A549 treated with ZK216348 at 1 μM for 4 hours (cell line): ENCODE measurements around the gene SPEF2. TPM values are rescaled to one million over a fixed set of nuclear protein-coding genes. Genes with fewer than 3 reads are reported as not detected.

ENCODE experiments used
- total RNA-seq: library from RNA; stranded (reverse); fragments of 200-300 nt; extraction: Qiagen RNA extraction; gene quantifications from 5 replicates; pipeline ENCODE4 v1.2.3, GENCODE V29; 2022; ENCODE audit warnings: low read depth

SPEF2 gene
- 1.2 to 2.2 TPM (median 2.1 TPM) in 5 replicates for total RNA-seq

GRCh38 chr5:35617435-35618303, at the start of gene SPEF2:
SPEF2 (plus strand) TSS chr5:35617863; CDS start chr5:35617998, 135 bp downstream.

GRCh38 chr5:35856765-35857351, 239.2 kb downstream of the SPEF2 start, which contains the start of gene IL7R:
IL7R (plus strand) TSS chr5:35856891; CDS start chr5:35856978, 87 bp downstream.

Other genes with a start within 250 kb of the SPEF2 start
- gene IL7R, start 239.0 kb downstream of the SPEF2 start, total RNA-seq: 0.19 to 0.55 TPM (median 0.35 TPM) in 5 replicates